ENCODE data around the gene SP110.
"Not testable (repeated sequence)": the region's sequence is repeated elsewhere in the genome, so short reads cannot be mapped to it uniquely, and the experiment has no call there.

The SP110 gene

GRCh38 chr2:230120376-230120775 lies 99.4 kb downstream of the SP110 start:
- DNase-seq: peak; percentile 51

GRCh38 chr2:230119827-230120226 lies 100.0 kb downstream of the SP110 start:
- DNase-seq: not testable (repeated sequence)
